HG03066 (cell line): Measurements from ENCODE around the gene ITGB3.
A peak's percentile ranks its signal among the peaks of the same experiment; 100 is the strongest.

Source experiments
- ATAC-seq: cut with Tn5 transposase; IDR thresholded peaks from one replicate; pipeline ENCODE4 v1.9.1; 2021; ENCODE audit warnings: low read depth; ENCODE audit not compliant: unreplicated experiment

Gene ITGB3

DNA sequence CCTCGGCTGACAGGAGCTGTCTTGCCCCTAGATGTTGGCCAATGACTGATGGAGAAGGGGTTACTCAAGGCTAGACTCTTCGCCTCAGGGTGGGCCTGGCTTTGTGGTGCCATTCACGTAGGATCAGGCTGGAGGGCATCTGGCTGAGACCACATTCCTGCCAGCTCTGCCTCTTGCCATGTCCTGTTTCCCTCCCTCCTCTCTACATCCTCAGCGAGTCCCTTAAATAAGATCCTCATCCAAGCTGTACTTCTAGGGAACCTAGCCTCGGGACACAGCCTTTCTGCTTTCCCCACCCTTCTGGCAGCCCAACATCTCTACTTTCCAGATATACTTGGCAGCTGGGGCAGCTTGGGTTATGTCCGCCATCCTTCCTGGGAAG is 42.2 kb downstream of the ITGB3 start:
- no peak for ATAC-seq

DNA sequence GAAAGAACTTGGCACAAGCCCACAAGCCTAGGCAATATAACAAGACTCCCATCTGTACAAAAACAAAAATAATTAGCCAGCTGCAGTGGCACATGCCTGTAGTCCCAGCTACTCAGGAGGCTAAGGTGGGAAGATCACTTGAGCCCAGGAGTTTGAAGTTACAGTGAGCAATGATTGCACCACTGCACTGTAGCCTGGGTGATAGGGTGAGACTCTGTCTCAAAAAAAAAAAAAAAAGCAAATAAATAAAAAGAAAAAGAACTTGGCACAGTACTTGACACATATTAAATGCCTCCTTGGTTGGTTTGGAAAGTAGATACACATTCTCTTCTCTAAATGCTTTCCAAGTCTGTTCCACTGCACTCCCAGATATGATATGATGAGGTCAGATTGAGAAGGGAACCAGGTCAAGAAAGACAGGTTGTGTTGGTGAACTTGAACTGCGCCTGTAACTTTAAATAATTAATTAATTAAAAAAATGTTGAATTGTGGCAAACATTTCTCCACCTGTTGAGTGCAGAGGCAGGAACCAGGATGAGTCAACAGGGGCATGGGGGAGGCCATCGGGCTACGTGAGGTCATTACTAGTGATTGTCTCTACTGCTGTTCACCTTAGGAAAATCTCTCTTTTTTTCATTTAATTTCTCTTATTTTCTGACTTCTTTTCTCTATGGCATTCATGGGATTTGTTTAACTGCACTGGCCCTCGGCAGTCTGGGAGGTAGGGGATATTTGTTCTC is 44.2 kb downstream of the ITGB3 start:
- no peak for ATAC-seq

DNA sequence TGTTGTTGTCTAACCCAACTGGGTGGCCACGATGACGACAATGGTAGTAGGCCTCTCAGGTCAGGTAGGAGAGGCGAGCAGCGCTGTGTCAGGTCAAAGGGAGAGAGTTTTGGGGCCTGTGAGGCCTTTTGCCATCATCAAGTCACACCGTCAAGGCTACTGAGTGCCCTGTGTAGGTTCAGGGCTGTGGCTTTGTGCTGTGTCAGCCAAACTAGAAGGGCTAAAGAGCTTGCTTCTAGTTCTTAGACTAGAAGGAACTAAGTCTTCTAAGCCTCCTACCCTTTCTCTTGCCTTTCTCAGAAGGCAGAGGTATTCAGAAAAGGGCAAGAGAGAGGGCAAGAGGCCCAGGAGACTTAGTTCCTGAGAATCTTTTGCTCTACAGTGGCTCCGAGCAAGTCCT is 45.1 kb downstream of the ITGB3 start:
- no peak for ATAC-seq

DNA sequence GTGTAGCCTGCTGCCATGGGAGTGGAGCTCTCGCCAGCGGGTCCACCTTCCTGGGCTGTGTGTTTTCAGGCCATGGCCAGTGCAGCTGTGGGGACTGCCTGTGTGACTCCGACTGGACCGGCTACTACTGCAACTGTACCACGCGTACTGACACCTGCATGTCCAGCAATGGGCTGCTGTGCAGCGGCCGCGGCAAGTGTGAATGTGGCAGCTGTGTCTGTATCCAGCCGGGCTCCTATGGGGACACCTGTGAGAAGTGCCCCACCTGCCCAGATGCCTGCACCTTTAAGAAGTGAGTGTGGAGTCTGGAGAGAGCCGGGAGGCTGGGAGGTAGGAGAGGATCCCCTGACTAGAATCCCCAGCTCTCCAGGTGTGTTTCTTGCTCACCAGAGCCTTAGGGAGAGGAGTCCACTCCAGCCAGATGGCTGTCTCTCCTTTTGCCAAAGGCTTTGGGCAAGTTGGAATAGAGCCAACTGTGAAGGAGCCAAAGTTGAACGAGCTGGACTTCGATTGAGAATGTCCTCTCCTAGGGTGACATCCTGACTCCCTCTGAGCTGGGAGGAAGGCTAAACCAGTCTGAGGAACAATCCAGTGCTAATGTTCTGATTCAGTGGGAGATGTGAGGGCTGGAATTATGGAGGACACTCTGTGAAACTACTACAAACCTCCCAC is 45.7 kb downstream of the ITGB3 start:
- no peak for ATAC-seq

DNA sequence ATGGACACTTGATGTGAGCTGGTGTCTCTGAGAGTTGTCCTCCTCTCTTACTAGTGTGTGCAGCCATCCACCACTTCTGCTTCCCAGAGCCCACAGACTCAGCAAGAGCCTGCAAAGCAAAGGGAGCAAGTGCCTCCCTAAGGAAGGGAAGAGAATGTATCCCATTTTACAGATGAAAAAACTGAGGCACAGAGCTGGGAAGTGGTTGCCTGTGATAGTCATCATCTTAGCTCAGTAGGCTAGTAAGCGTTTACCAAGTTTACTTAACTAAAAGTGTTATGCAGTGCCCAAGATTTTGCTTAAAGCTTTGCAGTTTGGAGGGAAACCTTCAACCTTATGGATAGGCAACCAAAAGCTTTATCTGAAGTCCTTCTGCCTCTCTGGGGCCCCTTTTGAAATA is 47.1 kb downstream of the ITGB3 start:
- ATAC-seq = no peak

DNA sequence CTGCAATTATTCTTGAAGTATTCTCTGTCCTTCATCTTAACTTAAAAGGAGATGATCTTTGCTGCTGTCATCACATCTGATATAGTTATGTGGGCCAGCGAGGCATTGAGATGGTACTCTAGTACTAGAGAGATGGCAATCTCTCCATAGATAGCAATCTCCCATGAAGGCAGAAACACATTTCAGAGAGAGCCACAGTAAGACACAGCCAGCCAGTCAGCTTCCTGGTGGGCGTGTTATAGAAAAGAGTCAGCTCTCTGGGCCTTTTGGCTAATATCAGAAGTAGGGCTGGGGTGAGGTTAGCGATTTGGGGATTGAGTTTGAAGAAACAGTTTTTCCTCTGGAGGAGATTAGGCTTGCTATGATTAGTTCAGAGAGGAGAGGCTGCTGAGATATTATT is 47.5 kb downstream of the ITGB3 start:
- no peak for ATAC-seq

DNA sequence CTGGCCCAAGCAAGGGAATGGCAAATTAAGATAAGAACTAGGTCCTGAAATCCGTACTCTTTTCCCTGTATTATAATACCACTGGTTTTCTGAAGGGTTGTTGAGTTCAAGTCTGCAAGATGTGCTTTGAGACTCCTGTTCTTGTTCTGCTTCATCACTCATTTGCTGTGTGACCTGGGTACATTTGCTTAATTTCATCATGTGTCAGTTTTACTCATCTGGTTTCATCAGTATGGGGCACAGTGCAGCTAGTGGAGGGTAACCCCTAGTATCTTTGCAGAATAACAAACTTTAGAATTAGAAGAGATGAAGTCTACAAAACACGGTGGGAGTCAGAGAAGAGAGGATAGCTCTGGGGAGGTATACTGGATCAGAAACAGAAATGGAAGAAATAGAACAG is 48.2 kb downstream of the ITGB3 start:
- no peak for ATAC-seq

DNA sequence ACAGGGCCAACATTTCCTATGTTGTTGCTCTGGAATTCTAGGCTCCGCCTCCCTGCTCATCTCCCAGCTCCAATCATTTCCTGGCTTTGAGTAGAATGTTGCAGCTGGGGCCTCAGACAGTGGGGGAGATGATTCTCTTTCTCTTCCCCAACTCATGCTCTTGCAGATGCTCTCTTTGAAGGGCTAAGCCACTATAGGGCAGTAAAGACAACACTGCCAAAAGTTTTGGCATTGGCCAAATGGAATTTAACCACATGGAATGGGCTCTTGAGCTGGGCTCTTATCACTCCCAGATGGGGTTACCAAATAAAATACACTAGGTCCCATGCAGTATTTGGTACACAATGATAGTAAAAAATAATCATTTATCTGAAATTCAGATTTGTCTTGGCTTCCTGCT is 50.6 kb downstream of the ITGB3 start:
- no peak for ATAC-seq

DNA sequence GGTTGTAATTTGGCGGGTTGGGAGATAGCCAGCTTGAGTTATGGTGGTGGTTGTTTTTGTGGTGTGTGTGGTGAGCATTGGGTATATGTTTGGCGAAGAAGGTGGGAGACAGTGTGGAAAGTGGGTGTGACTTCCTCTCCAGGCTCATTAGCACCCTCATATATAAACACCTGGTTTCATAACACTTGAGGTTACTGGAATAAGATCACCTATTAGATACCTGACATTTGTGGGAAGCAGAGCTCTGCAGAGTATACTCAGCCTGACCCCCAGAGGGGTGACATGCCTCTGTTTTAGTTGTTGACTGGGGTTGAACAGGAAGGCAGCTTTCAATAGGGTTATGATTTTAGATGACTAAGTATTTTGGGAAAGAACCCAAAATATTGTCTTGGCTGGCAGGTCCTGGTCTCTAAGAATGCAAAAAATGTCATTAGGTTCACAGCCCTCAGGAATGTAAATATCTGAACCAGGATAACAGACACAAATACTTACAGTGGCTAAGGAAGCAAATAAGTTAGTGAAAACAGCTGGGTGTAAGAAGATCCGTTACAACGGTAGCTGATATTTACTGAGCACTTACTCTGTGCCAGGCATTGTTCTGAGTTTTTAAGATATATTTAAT is 51.8 kb downstream of the ITGB3 start:
- no peak for ATAC-seq

DNA sequence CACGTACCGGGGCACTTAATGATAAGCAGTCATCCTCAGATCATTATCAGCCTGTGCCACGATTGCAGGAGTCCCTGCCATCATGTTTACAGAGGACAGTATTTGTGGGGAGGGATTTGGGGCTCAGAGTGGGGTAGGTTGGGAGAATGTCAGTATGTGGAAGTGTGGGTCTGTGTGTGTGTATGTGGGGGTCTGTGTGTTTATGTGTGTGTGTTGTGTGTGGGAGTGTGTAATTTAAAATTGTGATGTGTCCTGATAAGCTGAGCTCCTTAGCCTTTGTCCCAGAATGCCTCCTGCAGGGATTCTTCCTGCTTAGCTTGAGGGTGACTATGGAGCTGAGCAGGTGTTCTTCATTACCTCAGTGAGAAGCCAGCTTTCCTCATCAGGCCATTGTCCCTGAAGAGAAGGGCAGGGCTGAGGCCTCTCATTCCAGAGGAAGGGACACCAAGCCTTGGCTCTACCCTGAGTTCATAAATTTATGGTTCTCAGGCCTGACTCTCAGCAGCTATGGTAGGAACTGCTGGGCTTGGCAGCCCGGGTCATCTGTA is 56.6 kb downstream of the ITGB3 start:
- ATAC-seq = no peak

DNA sequence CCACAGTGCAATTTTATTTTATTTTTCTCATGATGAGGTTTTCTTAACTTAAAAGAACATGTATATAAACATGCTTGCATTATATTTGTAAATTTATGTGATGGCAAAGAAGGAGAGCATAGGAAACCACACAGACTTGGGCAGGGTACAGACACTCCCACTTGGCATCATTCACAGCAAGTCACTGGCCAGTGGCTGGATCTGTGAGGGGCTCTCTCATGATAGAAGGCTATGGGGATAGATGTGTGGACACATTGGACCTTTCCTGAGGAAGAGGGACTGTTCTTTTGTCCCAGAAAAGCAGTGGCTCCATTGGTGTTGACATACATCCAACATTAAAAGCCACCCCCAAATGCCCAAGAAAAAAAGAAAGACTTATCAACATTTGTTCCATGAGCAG is 57.8 kb downstream of the ITGB3 start:
- ATAC-seq = no peak

DNA sequence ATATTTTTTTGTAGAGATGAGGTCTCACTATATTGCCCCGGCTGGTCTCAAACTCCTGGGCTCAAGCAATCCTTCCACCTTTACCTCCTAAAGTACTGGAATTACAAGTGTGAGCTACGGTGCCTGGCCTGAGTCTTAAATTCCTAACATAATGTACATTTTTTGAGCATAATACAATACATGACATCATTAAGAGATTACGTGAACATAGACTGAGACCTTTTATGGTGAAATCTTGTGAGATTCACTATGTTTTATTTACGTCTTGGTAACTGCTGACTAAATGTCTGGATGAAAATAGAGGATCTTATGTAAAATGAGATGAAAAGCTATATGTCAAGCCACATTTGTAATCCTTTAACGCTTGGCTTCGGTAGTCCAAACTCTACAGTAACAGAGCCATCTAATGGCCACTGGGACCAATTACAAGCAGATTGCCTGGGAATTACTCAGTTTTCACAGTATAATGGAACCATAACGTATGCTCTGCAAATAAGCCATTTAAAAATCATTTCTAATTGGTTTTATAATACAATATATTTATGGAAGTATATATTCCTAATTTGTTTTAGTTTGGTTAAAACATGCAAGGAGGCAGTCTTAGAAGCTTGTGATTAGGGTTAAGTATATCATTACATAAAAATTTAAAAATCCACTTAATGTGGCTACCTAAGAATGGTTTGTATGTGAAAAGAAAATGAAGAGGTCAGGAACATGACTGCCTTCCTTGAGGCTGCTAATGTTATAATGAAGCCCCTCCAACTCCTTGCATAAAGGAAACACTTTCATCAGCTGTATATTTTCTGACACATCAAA is 62.0 kb downstream of the ITGB3 start:
- no peak for ATAC-seq

DNA sequence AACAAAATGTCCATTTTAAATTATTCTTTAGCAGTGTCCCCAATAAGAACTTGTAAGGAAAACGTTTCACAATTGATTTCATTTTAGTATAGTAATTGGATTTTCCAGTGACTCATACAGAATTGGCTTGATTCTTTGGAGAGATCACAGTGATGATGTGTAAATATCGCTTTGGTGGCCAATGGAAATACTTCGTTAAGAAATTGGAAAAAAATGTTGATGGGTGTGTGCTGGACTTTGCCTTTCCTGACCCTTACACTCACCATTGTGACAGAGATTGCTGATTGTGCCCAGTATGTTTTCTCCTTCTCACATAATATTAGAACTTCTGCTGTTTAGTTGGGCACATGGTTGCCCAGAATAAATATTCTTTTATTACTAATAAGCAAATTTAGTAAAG is 62.7 kb downstream of the ITGB3 start:
- no peak for ATAC-seq

DNA sequence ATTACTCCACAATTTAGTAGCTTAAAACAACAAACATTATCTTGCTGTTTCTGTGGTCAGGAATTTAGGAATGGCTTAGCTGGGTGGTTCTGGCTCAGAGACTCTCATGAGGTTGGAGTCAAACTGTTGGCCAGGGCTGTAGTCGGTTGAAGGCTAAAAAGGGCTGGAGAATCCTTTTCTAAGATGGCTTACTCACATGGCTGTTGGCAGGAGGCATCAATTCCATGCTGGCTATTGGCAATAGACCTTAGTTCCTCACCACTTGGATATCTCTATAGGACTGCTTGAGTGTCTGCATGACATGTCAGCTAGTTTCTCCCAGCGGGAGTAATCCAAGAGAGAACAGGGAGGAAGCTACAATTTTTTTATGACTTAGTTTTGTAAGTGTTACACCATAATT is 63.5 kb downstream of the ITGB3 start:
- ATAC-seq = no peak

DNA sequence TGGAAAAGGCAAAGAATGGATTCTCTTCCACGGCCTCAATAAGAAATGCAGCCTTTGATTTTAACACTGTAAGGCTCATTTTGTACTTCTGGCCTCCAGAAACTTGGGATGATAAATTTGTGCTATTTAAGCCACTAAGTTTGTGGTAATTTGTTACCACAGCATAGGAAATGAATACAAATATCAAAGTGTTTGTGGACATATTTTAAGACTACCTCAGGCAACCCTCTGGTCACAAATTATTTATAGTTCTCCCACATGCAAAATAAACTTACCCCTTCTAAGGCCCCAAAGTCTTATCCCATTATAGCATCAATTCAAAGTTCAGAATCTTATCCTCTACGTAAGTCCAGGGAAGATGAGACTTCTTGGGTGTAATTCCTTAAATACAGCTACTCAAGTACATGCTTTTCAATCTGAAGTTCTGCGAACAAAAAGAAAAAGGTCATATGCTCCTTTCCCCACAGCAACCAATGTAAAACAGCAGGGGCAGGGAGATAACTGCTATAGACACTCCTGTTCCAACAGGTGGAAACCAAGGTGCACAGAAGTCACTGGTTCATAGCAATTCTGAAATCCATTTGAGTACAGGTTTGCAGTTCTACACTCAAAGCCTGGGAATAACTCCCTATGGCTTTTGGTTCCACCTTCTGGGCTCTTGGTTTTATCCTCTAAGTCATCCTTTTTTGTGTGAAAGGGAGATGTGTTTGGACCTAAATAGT is 64.7 kb downstream of the ITGB3 start:
- ATAC-seq = no peak

DNA sequence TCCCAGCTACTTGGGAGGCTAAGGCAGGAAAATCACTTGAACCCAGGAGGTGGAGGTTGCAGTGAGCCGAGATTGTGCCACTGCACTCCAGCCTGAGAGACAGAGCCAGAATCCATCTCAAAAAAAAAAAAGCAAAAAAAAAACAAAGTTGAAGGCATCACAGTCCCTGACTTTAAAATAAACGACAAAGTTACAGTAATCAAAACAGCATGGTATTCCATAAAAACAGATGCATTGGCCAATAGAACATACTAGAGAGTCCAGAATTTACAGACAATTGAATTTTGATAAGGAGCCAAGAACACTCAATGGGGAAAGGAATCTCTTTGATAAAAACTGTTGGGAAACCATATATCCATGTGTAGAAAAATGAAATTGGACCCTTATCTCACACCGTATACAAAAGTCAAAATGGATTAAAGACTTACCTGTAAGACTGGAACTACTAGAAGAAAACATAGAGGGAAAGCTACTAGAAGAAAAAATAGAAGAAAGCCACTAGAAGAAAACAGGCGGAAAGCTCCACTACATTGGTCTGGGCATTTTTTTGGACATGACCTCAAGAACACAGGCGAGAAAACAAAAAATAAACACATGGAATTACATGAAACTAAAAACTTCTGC is 67.4 kb downstream of the ITGB3 start:
- no peak for ATAC-seq

DNA sequence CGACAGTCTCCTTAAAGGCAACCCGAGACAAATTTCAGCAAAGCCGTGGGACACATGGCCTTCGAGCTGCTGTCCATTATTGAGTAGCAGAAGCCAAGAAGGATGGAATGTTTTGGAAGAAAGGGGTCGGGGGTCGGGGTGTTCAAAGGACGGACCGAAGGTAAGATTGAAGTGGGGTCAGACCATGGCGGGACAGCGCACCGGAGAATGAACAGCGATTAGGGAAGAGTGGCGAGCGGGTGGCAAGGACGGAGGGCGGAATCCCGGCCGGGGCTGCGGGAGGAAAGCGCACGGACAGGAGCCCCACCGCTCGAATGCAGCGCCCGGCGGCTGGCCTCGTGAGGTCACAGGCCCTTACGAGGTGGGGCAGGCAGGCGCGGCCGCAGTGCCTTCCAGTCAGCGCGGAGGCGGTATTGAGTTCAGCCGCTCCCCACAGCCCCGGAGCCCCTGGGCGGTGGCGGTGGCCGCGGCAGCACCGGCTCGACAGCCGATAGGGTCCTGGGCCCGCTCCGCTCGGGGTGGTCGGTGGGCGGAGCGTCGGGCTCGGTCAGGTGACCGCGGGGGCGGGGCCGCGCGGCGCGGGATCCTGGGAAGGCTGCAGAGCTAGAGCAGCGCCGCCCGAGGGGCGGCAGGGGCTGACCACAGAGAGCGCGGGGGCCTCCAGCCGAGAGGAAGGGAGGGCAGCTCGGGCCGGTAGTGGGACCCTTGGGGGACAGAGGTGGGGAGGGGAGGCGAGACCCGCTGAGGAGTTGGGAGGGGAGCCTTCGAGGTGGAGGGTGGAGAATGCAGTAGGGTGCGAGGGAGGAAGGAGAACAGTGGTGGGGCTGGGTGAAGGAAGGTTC is 70.0 kb downstream of the ITGB3 start, which contains the start of gene EFCAB13:
TSS of gene EFCAB13 (plus strand) at position 574 of the 842 bp plus-strand sequence. CDS start 4,399 bp downstream, outside the sequence.
- ATAC-seq = peak; percentile 72

DNA sequence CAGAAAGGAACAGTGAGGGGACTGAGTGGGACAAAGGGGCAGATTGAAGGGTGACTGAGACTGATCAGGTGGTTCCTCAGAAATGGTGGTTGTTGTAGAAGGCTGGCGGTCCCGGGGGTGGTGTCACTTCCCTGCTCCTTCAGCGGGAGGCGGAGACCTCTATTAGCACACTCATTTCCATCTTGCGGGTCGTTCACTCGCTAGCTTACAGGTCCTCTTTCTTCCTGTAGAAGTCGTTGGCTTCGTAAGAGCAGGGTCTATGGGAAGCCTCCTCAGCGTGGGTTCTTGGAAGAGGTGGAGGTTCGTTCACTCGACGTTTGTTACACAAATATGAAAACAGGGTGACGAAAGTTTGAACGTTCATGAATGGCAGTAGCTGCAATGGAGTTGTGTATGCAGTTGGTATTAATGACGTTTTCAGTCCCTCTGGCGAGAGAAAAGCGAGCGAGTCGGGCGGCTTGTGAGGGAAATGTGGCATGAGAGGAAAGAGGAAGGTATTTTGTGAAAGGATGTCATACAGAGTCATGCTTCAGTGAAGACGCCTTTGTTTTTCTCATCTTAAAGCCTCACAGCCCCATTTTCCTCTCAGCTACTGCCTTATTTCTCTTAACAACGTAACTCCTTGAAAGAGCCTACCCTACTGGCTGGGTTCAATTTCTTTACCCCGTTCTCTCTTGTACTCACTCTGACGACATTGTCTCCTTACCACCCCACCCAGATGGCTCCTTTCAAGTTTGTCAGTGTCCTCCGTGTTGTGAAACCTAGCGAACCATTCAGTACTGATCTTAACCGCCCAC is 70.8 kb downstream of the ITGB3 start:
- peak; percentile 38 for ATAC-seq
